Measurements from ENCODE around the gene TMEM140. TPM values are rescaled to one million over a fixed set of nuclear protein-coding genes. Genes with fewer than 3 reads are reported as not detected.

TMEM140 gene
- total RNA-seq, 4 donors from 2014 or later = 9.3 to 21.8 (median 16.0) TPM

GRCh38 chr7:135205850-135206249 lies 58.0 kb downstream of the TMEM140 start:
- Histone ChIP-seq H3K27me3 (no peaks in the 10 kb centered on the region), H3K36me3 (peaks cover 0 to 64% of the 10 kb centered on the region in 2 donors), H3K9me3 (no peaks in the 10 kb centered on the region), H3K27ac (no peak overlapping the region), H3K4me3 (no peak overlapping the region), H3K4me1 (peaks cover 0 to 62% (median 9%) of the 10 kb centered on the region in 3 donors)
- TF ChIP-seq POLR2AphosphoS5 (IDR thresholded peaks at IDR 0.05) = no peak
- no peak for TF ChIP-seq EP300 (IDR thresholded peaks at IDR 0.05)
- no peak for TF ChIP-seq CTCF (IDR thresholded peaks at IDR 0.05)
- no peak for TF ChIP-seq POLR2A (IDR thresholded peaks at IDR 0.05)
- 93% methylated on average over 3 to 5 of the region's 8 CpGs for WGBS, 2 donors (ENCODE audit: low coverage in 1 of 2)
- ATAC-seq = no peak

DNA sequence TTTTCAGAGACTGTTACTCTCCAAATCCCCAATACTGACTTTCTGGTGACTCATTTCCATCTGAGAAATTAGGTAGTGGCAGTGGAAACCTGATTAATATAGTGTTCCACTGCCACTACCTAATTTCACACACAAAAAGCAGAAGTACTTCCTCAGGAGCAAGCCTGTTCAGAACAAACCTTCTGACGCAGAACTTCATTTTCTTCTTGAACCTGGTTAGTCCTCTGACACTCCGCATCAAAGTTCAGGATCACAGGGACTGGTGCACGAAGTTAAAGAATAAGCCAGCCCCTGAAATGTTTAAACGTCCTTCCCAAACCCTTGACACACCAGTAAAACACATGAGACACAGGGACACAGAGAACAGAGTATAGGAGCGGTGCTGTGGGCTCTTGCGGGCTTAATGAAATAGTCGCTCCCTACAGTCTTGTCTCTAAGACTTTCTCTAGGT lies 59.1 kb downstream of the TMEM140 start:
- no peaks in the 10 kb centered on the region for H3K27me3 ChIP-seq
- WGBS, 2 donors (ENCODE audit: low coverage in 1 of 2) = 75 to 95% methylated on average over 3 to 7 of the region's 7 CpGs
- no peak for ATAC-seq
- no peak overlapping the region for H3K27ac ChIP-seq
- peaks cover 0 to 53% of the 10 kb centered on the region in 2 donors for H3K36me3 ChIP-seq
- peaks cover 0 to 62% (median 9%) of the 10 kb centered on the region in 3 donors for H3K4me1 ChIP-seq
- TF ChIP-seq POLR2A (IDR thresholded peaks at IDR 0.05) (no peak), POLR2AphosphoS5 (IDR thresholded peaks at IDR 0.05) (no peak), EP300 (IDR thresholded peaks at IDR 0.05) (no peak), CTCF (IDR thresholded peaks at IDR 0.05) (no peak)
- no peak overlapping the region for H3K4me3 ChIP-seq
- no peaks in the 10 kb centered on the region for H3K9me3 ChIP-seq

- peak overlapping the region in 1 of 4 donors; percentile 8 for H3K27ac ChIP-seq
Observed at GRCh38 chr7:135207406-135208101, 59.7 kb downstream of the TMEM140 start.

DNA sequence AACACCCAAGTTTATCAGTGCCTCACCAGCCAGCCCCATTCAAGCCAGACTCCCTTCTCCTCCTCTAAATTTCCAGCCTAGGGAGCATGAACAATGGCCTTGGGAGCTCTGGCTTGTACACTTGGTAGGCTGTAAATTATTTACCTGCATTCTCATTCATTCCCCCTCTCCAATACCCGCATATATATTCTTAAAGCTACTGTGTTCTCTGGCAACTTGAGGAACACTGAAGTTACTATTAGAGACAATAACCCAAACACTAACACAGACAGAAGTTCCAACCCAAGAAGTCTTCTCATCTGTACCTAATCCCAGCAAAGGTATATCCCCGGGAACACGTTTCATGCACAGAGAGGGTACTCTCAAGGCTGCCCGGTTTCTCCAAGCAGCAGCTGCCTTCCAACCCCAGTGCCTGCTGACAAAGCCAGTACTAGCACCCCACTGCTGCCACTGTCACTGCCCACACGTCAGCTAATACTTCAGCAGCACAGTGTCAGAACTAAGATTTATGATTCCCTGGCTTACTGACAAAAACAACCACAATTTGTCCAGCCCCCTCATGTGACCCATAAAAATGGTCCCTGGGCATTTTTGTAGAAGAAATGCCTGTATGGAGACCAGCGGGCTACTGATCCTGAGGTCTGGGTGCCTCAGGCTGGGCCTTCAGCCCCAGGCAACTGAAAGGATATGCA lies 60.4 kb downstream of the TMEM140 start:
- H3K4me1 ChIP-seq = peaks cover 0 to 52% (median 9%) of the 10 kb centered on the region in 3 donors
- H3K27me3 ChIP-seq = no peaks in the 10 kb centered on the region
- H3K36me3 ChIP-seq = peaks cover 0 to 40% of the 10 kb centered on the region in 2 donors
- H3K4me3 ChIP-seq = no peak overlapping the region
- TF ChIP-seq EP300 (IDR thresholded peaks at IDR 0.05) (no peak), CTCF (IDR thresholded peaks at IDR 0.05) (no peak), POLR2AphosphoS5 (IDR thresholded peaks at IDR 0.05) (no peak), POLR2A (IDR thresholded peaks at IDR 0.05) (no peak)
- H3K9me3 ChIP-seq = no peaks in the 10 kb centered on the region
- 65 to 80% methylated on average over 1 to 3 of the region's 6 CpGs for WGBS, 2 donors (ENCODE audit: low coverage in 1 of 2)
- no peak for ATAC-seq
- peak overlapping the region in 1 of 4 donors; percentile 8 for H3K27ac ChIP-seq

More at GRCh38 chr7:135207406-135208101, 59.7 kb downstream of the TMEM140 start:
- no peaks in the 10 kb centered on the region for H3K9me3 ChIP-seq
- no peak for ATAC-seq
- H3K4me1 ChIP-seq = peaks cover 0 to 59% (median 9%) of the 10 kb centered on the region in 3 donors
- H3K27me3 ChIP-seq = no peaks in the 10 kb centered on the region
- H3K36me3 ChIP-seq = peaks cover 0 to 47% of the 10 kb centered on the region in 2 donors
- 96 to 100% methylated on average over 3 to 4 of the region's 8 CpGs for WGBS, 2 donors (ENCODE audit: low coverage in 1 of 2)
- H3K4me3 ChIP-seq = no peak overlapping the region
- TF ChIP-seq POLR2A (IDR thresholded peaks at IDR 0.05) = no peak
- TF ChIP-seq POLR2AphosphoS5 (IDR thresholded peaks at IDR 0.05) = no peak
- TF ChIP-seq EP300 (IDR thresholded peaks at IDR 0.05) = no peak
- no peak for TF ChIP-seq CTCF (IDR thresholded peaks at IDR 0.05)

Measured in gastroesophageal sphincter (tissue), 4 donors.